A673 (cell line): ENCODE results near the gene P4HA2.

Source experiments
- CTCF ChIP-seq: fragments of 300-800, 200-600 bp; sonication (generic); conservative IDR thresholded peaks from 2 replicates; pipeline ENCODE4 v1.5.1; 2017; ENCODE audit warnings: low read depth, mild to moderate bottlenecking, antibody characterized with exemption, low read length, moderate library complexity, mixed read lengths
- EZH2 ChIP-seq: fragments of 200-600 bp; sonication (generic); IDR thresholded peaks from 2 replicates; pipeline ENCODE4 v1.6.1; 2017; ENCODE audit warnings: borderline replicate concordance, low read depth, mild to moderate bottlenecking, mixed read lengths, antibody characterized with exemption, low read length; ENCODE audit not compliant: poor library complexity, severe bottlenecking

DNA sequence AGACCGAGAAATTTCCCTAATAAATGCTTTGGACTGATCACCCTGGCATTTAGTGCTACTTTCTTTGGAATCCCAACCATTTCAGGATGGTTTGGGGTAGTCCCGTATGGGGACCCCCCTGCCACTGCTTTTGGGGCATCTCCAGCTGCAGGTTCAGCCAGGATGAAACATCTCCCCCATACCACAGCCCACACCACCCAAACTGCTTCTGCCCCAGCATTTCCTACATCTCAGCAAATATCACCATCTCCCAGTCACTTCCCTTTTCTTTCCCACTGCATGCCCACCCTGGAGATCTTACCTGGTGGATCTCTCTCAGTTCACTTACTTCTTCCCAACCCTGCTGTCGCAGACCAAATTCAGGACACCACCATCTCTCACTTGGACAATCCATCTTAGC lies 4.8 kb upstream of the P4HA2 start:
- TF ChIP-seq CTCF (no peak), EZH2 (no peak)
